HG03095 (cell line): ENCODE measurements around the gene PGAM5.
"Not testable (repeated sequence)": the region's sequence is repeated elsewhere in the genome, so short reads cannot be mapped to it uniquely, and the experiment has no call there.

Experiments
- ATAC-seq: cut with Tn5 transposase; IDR thresholded peaks from one replicate; pipeline ENCODE4 v1.9.1; 2021; ENCODE audit warnings: moderate library complexity; ENCODE audit not compliant: unreplicated experiment

The PGAM5 gene

DNA sequence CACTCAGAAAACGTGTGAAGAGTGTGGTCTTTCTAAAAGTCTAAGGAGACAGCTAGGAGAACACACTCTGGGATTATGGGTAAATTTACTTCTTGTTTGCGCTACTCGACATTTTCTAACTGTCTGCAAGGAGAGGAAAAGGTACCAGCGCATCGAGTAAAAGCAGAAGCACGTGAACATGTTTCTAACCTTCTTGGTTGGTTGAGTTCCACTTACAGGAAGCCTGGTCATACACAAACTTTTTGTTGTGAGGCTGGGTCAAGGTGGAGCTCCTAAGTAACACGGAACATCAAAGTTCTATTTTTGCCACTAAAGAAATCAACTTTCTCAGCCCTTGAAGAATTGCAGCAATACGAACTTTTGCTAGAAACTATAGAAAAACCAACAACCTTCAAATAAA is 31.0 kb downstream of the PGAM5 start:
- ATAC-seq, result no peak

- no peak for ATAC-seq
Measured at GRCh38 chr12:132743831-132744230, 33.2 kb downstream of the PGAM5 start.

- no peak for ATAC-seq
Measured at GRCh38 chr12:132746613-132747012, 36.0 kb downstream of the PGAM5 start.

GRCh38 chr12:132747395-132747794 is 36.8 kb downstream of the PGAM5 start:
- ATAC-seq, result no peak

- ATAC-seq, result no peak
Measured at GRCh38 chr12:132747896-132748295, 37.3 kb downstream of the PGAM5 start.

DNA sequence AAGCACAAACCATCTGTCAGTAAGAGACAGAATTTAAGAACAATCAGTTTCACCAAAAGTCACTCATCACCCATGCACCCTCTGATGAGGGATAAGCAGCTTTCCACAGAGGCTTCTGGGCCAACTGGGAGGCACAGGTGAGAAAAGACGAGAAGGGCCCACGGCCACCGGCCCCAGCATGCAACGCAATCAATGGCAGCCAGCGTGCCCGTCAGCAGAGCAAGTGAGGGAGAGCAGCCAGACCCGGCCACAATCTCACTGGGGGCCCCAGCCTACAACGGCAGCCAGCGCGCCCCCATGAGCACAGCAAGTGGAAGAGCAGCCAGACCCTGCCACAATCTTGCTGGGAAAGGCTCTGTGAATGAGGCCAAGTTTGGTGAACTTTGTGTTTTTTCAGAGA is 37.7 kb downstream of the PGAM5 start:
- no peak for ATAC-seq

DNA sequence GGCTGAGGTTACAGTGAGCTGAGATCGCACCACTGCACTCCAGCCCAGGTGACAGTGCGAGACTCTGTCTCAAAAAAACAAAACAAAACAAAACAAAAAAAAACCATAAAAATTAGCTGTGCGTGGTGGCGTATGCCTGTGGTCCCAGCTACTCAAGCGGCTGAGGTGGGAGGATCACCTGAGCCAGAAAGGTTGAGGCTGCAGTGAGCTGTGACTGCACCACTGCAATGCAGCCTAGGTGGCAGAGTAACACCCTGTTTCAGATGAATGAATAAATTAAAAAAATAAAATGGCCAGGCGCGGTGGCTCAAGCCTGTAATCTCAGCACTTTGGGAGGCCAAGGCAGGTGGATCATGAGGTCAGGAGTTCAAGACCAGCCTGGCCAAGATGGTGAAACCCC is 43.0 kb downstream of the PGAM5 start:
- not testable (repeated sequence) for ATAC-seq

DNA sequence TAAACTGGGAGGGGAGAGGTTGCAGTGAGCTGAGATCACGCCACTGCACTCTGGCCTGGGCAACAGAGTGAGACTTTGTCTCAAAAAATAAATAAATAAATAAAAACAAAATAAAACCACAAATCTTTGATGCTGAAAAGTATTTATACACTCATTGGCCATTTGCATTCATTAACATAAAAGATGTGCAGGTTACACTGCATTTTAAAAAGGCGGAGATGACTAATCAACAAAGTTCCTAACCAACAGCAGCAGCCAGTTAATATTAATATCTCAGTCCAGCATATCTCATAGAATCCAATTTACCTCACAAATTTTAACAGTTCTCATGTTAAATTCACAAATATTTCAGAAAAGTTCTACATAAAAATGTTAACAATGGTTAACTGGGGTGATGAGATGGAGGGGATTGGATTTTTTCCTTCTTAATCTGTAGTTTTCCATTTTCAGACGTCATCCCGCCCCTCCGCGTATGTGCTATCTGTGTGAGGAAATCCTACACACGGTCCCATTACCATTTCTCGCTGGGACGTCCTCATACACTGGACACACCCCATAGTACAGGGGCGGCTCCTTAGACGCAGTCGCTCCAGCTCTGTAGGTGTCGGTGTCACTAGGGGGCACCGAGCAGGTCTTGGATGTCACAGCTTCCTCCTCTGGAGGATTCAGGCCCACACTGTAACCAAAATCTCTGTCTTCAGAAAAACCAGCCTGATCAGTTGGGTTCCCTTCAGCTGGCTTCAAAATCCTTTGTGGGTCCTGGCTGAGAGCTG is 43.7 kb downstream of the PGAM5 start:
- no peak for ATAC-seq

- not testable (repeated sequence) for ATAC-seq
Measured at GRCh38 chr12:132758825-132759224, 48.2 kb downstream of the PGAM5 start.

GRCh38 chr12:132759359-132759758 is 48.7 kb downstream of the PGAM5 start:
- ATAC-seq, result no peak

DNA sequence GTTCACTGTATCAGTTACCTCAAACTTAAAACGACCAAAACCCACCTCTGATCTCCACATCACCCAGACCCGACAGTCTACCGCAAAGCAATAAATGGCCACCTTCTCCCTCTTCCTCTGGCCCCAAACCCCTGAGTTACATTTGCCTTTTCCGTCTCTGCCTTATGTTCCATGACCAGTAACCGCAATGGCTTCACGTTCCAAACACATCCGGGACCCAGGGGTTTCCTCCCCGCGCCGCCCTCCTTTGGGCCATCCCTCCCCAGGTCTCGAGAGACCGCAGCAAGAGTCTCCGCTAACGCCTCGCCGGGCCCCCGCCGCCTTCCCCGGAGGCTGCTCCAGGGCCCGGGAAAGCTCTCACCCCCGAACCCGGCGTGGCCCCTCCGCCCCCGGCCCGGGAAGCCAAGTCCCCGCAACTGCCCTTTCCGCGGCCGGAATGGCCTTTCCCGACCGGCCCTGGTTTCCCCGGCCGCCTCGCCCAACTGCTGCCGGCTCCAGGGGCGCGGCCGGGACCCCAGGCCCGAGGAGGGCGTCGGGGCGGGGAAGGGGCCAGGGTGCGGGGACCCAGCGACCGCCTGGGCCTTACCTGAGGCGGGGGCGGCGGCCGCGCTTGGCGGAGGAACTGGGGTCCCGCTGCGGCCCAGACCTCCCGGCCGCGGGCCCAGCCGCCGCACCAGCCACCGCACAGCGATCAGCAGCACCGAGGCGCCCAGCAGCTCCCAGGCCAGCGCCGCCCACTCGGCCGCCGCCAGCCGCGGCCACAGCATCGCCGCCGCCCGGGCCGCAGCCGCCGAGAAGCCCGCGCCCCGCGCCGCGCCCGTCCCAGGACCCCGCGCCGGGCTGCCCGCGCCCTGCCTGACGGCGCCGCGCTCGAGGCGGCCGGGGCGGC is 50.6 kb downstream of the PGAM5 start, which contains the start of gene ANKLE2:
ANKLE2 (minus strand) TSS at position 801 of the 889 bp plus-strand sequence; CDS start at position 767, 34 bp downstream.
- peak; percentile 36 for ATAC-seq

GRCh38 chr12:132761921-132762583 is 51.4 kb downstream of the PGAM5 start:
- peak; percentile 77 for ATAC-seq

DNA sequence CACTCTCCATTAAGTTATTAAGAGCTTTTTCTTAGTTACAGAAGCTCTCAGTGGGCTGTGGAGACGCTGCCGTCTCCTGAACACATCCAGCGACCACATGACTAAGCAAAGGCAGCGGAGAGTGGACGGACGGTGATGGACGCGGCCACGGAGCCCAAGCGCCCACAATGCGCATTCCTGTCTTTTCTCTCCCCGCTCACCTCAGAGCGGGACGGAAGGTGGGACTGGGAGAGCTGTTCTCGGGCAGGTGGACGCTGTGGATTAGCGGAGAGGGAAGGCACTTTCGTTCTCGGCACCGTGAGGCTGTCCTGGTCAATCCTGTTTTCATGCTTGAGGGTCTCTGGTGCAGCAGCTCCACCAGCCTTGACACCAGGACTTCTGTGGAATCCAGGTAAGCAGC is 53.6 kb downstream of the PGAM5 start:
- ATAC-seq, result no peak

- ATAC-seq, result no peak
Measured at GRCh38 chr12:132765361-132765760, 54.7 kb downstream of the PGAM5 start.

- no peak for ATAC-seq
Measured at GRCh38 chr12:132766380-132767085, 55.9 kb downstream of the PGAM5 start.

- ATAC-seq, result peak; percentile 52
Measured at GRCh38 chr12:132771126-132771838, 60.6 kb downstream of the PGAM5 start.
